Measurements from ENCODE around the gene GUCY2C.
"Not testable (repeated sequence)": the region's sequence is repeated elsewhere in the genome, so short reads cannot be mapped to it uniquely, and the experiment has no call there.

The GUCY2C gene

GRCh38 chr12:14682231-14682630 lies 14.2 kb downstream of the GUCY2C start:
- in situ Hi-C loops (cut with HindIII; ENCODE audit: low sequenced_read_pairs), result not testable (repeated sequence)

GRCh38 chr12:14681625-14682024 lies 14.8 kb downstream of the GUCY2C start:
- in situ Hi-C loops (cut with HindIII; ENCODE audit: low sequenced_read_pairs), result no loop called here

GRCh38 chr12:14681190-14681589 lies 15.2 kb downstream of the GUCY2C start:
- in situ Hi-C loops (cut with HindIII; ENCODE audit: low sequenced_read_pairs), result no loop called here

GRCh38 chr12:14678547-14679150 lies 17.8 kb downstream of the GUCY2C start:
- in situ Hi-C loops (cut with HindIII; ENCODE audit: low sequenced_read_pairs), result loop anchor here (5.0 kb wide), 2 partner anchors 61 to 69 kb away; no protein-coding TSS in a partner anchor

- in situ Hi-C loops (cut with HindIII; ENCODE audit: low sequenced_read_pairs), result loop anchor here (10.0 kb wide), 1 partner anchor 144 kb away; no protein-coding TSS in a partner anchor
Measured at GRCh38 chr12:14668591-14668990, 27.8 kb downstream of the GUCY2C start.

DNA sequence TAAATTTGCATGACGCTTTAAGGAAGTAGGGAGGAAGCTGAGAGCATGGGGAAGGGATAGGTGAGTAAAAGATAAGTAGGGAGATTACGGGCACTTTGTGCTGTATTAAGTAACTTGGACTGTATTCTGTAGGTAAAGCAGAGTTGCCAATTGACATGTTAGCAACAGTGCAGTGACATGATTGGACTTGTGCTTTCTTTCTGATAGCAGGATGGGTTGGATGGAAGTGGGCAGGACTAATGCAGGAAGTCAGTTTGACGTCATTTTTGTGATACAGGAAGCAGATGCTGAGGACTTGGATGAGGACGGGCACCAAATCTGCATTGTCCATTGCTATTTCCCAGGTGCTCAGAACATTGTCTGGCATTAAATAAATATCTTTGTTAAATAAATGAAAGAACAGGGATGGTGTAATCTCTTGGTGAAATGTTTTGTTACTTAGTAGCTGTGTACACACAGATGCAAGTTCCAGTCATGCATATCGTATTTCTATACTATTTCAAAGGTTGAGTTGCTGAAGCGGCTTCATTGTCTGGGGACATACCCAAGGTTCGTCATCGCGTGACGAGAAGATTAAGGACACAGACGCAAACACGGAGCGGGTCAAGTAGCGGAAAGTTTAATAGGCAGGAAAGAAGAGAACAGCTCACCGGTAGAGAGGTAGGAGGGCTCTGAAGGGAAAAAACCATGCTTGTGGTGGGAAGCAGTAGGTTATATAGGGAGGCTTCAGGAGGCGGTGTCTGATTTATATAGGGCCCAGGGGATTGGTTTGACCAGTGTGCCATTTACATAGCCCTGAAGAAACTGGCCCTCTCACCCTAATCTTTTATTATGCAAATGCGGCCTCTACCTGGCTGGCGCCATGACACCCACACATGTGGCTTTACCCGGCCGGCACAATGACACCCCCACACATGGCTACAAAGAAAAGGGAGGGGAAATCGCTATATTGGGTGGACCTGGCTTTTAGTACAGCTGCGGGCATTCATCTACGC lies 30.7 kb downstream of the GUCY2C start:
- in situ Hi-C loops (cut with HindIII; ENCODE audit: low sequenced_read_pairs), result loop anchor here (10.0 kb wide), 1 partner anchor 141 kb away; no protein-coding TSS in a partner anchor

GRCh38 chr12:14664434-14665023 lies 31.9 kb downstream of the GUCY2C start:
- in situ Hi-C loops (cut with HindIII; ENCODE audit: low sequenced_read_pairs), result loop anchor here (10.0 kb wide), 1 partner anchor 140 kb away; no protein-coding TSS in a partner anchor

GRCh38 chr12:14663002-14663401 lies 33.4 kb downstream of the GUCY2C start:
- in situ Hi-C loops (cut with HindIII; ENCODE audit: low sequenced_read_pairs), result loop anchor here (10.0 kb wide), 1 partner anchor 138 kb away; no protein-coding TSS in a partner anchor

- in situ Hi-C loops (cut with HindIII; ENCODE audit: low sequenced_read_pairs), result no loop called here
Measured at GRCh38 chr12:14656846-14657245, 39.6 kb downstream of the GUCY2C start.

DNA sequence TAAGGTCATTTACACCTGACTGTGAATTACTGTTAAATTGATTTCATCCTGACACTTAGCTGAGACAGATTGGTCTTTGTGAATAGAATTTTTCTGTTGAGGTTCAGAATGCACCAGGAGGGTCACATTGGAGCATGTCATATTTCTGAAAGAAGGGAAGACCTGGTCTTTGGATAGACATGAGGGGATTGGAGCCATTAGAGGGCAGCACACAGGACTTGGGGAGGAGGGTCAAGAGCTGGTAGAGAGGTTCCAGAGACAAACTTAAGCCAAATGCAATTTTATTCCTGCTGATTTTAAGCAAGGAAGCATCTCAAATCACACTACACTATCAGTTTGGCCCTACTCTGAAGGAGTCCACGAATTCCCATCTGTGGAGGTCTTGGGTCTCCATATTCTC lies 41.1 kb downstream of the GUCY2C start:
- in situ Hi-C loops (cut with HindIII; ENCODE audit: low sequenced_read_pairs), result no loop called here

DNA sequence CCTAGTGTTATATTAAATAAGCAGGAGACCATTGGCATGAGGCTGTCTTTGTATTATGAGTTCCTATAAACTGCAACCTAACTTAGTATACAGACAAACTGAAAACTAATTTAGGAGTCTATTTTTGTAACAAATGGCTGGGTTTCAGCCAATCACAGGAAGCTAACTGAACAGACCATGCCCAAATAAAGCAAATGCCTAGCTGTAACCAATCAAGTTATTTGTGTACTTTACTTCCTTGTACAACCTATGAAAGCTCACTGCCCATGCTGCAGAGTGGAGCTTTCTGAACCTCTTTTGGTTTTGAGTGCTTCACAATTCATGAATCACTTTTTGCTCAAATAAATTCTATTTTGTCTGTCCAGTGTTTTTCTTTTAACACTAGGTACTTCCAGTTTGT lies 41.6 kb downstream of the GUCY2C start:
- in situ Hi-C loops (cut with HindIII; ENCODE audit: low sequenced_read_pairs), result no loop called here

DNA sequence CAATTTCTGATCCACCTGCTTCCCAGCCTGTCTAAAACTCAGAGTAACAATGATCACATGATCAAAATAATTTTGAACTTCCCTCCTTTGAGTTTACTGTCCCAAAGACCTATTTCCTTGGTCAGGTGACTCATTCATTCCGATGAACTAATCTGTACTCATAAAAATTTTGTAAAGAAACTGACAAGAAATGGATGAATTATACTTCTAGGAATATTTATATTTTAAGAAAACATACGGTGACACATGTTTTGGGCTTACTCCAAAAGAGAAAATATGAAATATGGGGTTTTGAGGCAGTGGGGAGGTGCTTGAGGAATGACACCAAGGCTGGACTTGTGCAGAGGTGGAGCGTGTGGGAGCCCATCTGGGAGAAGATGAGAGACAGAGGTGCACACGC lies 42.0 kb downstream of the GUCY2C start:
- in situ Hi-C loops (cut with HindIII; ENCODE audit: low sequenced_read_pairs), result no loop called here

DNA sequence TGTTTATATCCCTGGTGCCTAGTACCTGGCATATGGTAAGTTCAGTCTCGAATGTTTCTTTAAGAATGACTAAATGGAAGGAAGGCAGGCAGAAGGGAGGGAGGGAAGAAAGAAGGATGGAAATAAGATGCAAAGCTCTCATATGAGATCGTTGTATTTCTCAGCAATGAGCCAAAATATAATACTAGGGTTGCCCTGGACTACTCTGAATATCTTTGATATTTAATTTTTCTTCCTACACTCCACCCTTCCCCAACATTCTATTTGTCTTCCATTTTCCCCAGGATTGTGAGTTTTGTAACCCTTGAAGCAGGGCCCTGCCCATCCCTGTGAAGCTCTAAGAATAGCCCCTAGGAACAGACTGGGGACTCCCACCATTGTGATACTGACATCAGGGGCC lies 43.9 kb downstream of the GUCY2C start:
- in situ Hi-C loops (cut with HindIII; ENCODE audit: low sequenced_read_pairs), result no loop called here

DNA sequence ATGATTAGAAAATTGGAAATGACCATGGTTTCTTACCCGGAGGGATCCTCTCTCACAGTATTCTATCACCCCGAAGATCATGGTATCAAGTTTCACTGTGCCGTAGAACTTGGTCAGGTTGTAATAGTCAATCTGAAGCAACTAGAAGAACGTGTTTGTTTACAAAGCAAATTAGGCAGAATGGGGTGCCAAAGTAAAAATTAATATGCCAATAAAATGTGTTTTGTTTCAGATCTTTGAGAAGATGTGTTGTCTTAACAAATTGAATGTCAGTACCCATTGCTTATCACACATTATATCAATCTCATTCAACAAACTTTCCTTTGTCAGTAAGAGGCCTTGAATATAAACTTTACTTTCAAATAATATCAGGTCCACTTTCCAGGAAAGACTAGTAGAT lies 45.0 kb downstream of the GUCY2C start:
- in situ Hi-C loops (cut with HindIII; ENCODE audit: low sequenced_read_pairs), result no loop called here

DNA sequence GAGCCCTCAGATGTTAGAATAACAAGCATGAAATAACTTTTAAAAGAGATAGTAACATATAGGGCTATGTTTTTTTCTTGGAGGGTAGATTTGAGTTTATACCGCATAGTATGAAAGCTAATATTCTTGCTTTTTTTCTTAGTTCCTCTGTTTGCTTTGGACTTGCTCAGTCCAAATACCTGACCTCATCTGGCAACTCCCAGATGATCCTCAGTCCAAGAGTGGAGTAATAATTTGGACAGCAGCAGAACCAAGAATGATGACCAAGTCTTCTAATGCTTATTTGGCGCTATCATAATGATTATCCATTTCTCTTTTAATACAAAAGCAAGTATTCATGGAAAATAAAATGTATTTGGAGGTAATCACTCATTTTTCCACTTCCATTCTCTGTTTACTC lies 45.6 kb downstream of the GUCY2C start:
- in situ Hi-C loops (cut with HindIII; ENCODE audit: low sequenced_read_pairs), result no loop called here

DNA sequence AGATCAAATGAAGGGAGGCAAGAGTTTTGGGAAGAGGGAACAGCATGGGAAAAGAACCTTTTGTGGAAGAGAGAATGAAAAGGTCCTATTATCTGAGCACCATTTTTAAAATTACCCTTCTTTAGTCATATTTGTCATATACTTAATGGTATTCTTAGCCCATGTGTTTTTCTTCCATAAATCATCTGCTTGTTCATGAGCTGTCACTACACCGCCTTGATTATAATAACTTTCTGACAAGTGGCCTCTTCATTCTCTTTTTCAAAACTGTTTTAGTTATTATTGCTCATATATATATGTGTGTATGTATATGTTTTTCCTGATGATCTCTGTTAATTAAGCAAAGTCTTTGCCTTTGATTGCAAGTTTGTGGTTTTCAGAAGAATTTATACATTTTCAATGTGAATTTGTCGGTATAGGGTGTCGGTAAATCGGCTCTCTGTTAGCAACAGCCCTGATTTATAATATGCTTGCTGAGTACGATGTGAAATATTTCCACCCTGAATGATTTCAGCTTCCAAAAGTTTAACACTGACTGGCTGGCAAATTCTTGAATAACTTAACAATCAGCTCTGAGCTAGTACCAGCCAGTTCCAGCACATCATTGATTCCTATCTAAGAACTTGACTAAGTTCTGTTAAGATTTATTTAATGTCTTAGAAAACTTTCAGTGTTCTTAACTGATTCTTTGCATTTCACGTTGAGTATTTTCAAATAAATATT lies 49.2 kb downstream of the GUCY2C start:
- in situ Hi-C loops (cut with HindIII; ENCODE audit: low sequenced_read_pairs), result no loop called here

DNA sequence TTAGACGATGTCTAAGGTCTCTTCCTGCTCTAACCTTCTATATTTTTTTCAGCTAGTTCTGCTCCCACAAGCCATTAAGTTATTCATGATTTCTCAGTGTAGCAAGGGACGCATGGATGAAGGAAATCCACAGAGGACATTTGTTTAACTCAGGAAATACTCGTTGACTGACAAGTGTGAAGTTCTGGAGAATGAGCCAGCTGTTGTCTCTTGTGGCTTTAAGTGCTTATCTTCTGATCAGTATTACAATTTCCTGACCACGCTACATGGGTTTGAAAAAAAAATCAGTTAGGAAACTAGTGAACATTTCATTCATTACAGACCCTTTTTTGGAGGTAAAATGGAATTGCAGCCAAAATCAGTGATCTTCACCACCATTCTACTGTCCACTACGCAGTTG lies 53.1 kb downstream of the GUCY2C start:
- in situ Hi-C loops (cut with HindIII; ENCODE audit: low sequenced_read_pairs), result no loop called here

DNA sequence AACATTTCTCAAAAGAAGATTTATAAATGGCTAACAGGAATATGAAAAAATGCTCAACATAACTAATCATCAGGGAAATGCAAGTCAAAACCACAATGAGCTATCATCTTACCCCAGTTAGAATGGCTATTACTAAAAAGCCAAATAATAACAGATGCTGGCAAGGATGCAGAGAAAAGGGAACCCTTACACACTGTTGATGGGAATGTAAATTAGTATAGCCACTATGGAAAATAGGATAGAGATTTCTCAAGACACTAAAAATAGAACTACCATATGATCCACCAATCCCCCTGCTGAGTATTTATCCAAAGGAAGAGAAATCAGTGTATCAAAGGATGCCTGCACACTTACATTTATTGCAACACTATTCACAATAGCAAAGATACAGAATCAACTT lies 58.3 kb downstream of the GUCY2C start:
- in situ Hi-C loops (cut with HindIII; ENCODE audit: low sequenced_read_pairs), result no loop called here

DNA sequence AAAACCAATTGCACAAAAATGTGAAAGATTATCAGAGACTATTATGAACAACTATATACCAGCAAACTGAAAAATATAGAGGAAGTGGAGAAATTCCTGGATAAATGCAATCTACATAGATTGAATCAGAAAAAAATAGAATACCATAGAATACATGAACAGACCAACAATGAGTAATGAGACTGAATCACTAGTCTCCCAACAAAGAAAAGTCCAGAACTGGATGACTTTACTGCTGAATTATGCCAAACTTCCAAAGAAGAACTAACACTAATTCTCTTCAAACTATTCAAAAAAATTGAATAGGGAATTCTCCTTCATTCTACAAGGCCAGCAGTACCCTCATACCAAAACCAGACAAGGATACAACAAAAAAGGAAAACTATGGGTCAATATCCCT lies 60.6 kb downstream of the GUCY2C start:
- in situ Hi-C loops (cut with HindIII; ENCODE audit: low sequenced_read_pairs), result no loop called here

- in situ Hi-C loops (cut with HindIII; ENCODE audit: low sequenced_read_pairs), result no loop called here
Measured at GRCh38 chr12:14630793-14631192, 65.6 kb downstream of the GUCY2C start.

Measured in endothelial cell of hepatic sinusoid (primary cell).